Stomach smooth muscle (tissue), 2 donors: Measurements from ENCODE around the gene ST3GAL3.

Experiments
- H3K27ac ChIP-seq: one replicate; pipeline ENCODE4 v1.7.0; 2013; ENCODE audit warnings: mild to moderate bottlenecking, low read length, inconsistent platforms
- H3K27me3 ChIP-seq, 2 donors: one replicate each; pipeline ENCODE4 v1.7.0; 2013; ENCODE audit warnings: low read length in 2 of 2; ENCODE audit not compliant: insufficient read depth in 2 of 2, control insufficient read depth in 1 of 2
- H3K36me3 ChIP-seq, 2 donors: one replicate each; pipeline ENCODE4 v1.7.0; 2013; ENCODE audit warnings: low read length in 2 of 2; ENCODE audit not compliant: control insufficient read depth in 2 of 2, insufficient read depth in 2 of 2
- H3K4me1 ChIP-seq: one replicate; pipeline ENCODE4 v1.7.0; 2013; ENCODE audit warnings: low read length; ENCODE audit not compliant: control insufficient read depth, insufficient read depth
- H3K4me3 ChIP-seq, 2 donors: one replicate each; pipeline ENCODE4 v1.7.0; 2013; ENCODE audit warnings: low read length in 2 of 2
- H3K9ac ChIP-seq, 2 donors: one replicate each; pipeline ENCODE4 v1.7.0; 2013; ENCODE audit warnings: low read length in 2 of 2, mild to moderate bottlenecking in 1 of 2
- H3K9me3 ChIP-seq, 2 donors: one replicate each; pipeline ENCODE4 v1.7.0; 2013; ENCODE audit warnings: low read length in 2 of 2; ENCODE audit not compliant: control insufficient read depth in 2 of 2
- donor health status: healthy.
- donor health status: Pancreatic carcinoma.

ST3GAL3 gene

GRCh38 chr1:43954036-43954435 is 246.7 kb downstream of the ST3GAL3 start:
- peaks cover 5% of the 10 kb centered on the region for H3K4me1 ChIP-seq
- H3K9me3 ChIP-seq = no peaks in the 10 kb centered on the region
- H3K36me3 ChIP-seq = peaks cover 27 to 32% of the 10 kb centered on the region in 2 donors
- H3K9ac ChIP-seq = no peak overlapping the region
- no peaks in the 10 kb centered on the region for H3K27me3 ChIP-seq
- no peak overlapping the region for H3K27ac ChIP-seq
- H3K4me3 ChIP-seq = no peak overlapping the region

DNA sequence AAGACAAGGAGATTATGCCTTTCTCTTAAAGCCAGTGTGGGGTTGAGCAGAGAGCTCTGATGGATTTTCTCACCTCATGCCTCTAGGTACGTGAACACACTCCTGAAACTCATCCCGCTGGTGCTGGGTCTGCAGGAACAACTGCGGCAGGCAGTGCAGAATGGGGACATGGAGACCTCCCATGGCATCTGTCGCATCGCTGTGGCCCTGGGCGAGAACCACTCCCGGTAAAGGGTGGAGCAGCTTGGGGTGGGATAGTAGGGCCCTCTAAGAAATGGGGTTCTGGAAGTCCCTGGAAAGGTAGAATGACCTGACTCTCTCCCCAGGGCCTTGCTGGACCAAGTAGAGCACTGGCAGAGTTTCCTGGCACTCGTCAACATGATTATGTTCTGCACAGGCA is 248.9 kb downstream of the ST3GAL3 start:
- peaks cover 40 to 42% of the 10 kb centered on the region in 2 donors for H3K36me3 ChIP-seq

DNA sequence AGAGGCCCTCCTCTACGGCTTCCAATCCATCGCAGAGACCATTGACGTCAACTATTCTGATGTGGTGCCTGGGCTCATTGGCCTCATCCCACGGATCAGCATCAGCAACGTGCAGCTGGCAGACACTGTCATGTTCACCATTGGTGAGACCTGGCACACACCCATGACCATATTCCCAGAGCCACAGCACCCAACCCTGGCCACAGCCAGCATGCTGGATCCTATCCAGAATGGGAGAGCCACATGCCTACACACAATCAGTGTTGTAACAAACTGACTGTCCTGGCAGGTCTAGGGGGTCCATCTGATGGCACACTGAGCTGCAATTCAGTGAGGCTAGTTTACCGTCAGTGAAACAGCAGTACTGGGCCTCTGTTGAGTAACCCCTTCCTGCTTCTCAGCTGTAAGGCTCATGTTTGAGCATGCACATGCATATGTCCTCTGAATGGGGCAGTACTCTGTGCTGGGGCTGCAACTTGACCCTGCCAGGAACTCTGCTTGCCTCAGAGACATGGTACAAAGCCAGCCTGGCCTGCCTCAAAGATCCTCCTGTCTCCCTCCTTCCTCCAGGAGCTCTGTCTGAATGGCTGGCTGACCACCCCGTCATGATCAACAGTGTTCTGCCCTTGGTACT is 250.2 kb downstream of the ST3GAL3 start:
- no peaks in the 10 kb centered on the region for H3K4me1 ChIP-seq
- H3K4me3 ChIP-seq = no peak overlapping the region
- H3K27ac ChIP-seq = no peak overlapping the region
- H3K9me3 ChIP-seq = no peaks in the 10 kb centered on the region
- no peak overlapping the region for H3K9ac ChIP-seq
- H3K27me3 ChIP-seq = no peaks in the 10 kb centered on the region
- peaks cover 51 to 55% of the 10 kb centered on the region in 2 donors for H3K36me3 ChIP-seq

More for the DNA sequence above, 248.9 kb downstream of the ST3GAL3 start:
- Histone ChIP-seq H3K9me3 (no peaks in the 10 kb centered on the region), H3K27ac (no peak overlapping the region), H3K27me3 (no peaks in the 10 kb centered on the region), H3K9ac (no peak overlapping the region), H3K4me3 (no peak overlapping the region), H3K4me1 (peaks cover 3% of the 10 kb centered on the region)

GRCh38 chr1:43958351-43959255 is 251.3 kb downstream of the ST3GAL3 start:
- Histone ChIP-seq H3K27ac (no peak overlapping the region), H3K36me3 (peaks cover 59 to 62% of the 10 kb centered on the region in 2 donors)

GRCh38 chr1:43960798-43961197 is 253.5 kb downstream of the ST3GAL3 start:
- H3K27ac ChIP-seq = no peak overlapping the region
- H3K9me3 ChIP-seq = no peaks in the 10 kb centered on the region
- H3K4me1 ChIP-seq = no peaks in the 10 kb centered on the region
- H3K9ac ChIP-seq = no peak overlapping the region
- peaks cover 65 to 67% of the 10 kb centered on the region in 2 donors for H3K36me3 ChIP-seq
- no peak overlapping the region for H3K4me3 ChIP-seq
- H3K27me3 ChIP-seq = no peaks in the 10 kb centered on the region

More at GRCh38 chr1:43958351-43959255, 251.3 kb downstream of the ST3GAL3 start:
- Histone ChIP-seq H3K27me3 (no peaks in the 10 kb centered on the region), H3K9me3 (no peaks in the 10 kb centered on the region), H3K4me3 (no peak overlapping the region), H3K9ac (no peak overlapping the region), H3K4me1 (no peaks in the 10 kb centered on the region)

DNA sequence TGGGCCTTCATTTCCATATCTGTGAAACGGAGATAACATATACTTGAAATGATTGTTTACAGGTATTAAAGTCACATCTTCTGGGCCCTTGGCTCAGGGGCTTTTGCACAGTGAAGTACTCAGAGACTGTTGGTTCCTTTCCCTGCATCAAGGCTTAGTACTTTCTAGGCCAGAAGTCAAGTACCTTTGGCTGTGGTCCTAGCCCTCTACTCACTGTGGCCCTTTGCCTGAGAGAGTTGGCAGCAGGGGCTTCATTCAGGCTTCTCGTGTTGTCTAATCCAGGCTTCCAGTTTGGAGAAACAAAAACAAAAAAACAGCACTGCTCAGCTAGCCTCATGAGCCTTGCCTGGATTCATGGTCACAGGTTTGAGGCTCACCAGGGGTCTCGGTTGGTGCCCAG is 254.4 kb downstream of the ST3GAL3 start:
- Histone ChIP-seq H3K4me3 (no peak overlapping the region), H3K27me3 (no peaks in the 10 kb centered on the region), H3K36me3 (peaks cover 59 to 69% of the 10 kb centered on the region in 2 donors), H3K4me1 (no peaks in the 10 kb centered on the region), H3K9ac (no peak overlapping the region), H3K27ac (no peak overlapping the region), H3K9me3 (no peaks in the 10 kb centered on the region)

GRCh38 chr1:43962324-43962723 is 255.0 kb downstream of the ST3GAL3 start:
- Histone ChIP-seq H3K4me1 (no peaks in the 10 kb centered on the region), H3K9ac (no peak overlapping the region), H3K27me3 (no peaks in the 10 kb centered on the region), H3K27ac (no peak overlapping the region), H3K36me3 (peaks cover 54 to 69% of the 10 kb centered on the region in 2 donors), H3K4me3 (no peak overlapping the region), H3K9me3 (no peaks in the 10 kb centered on the region)

GRCh38 chr1:43963006-43963405 is 255.7 kb downstream of the ST3GAL3 start:
- no peak overlapping the region for H3K4me3 ChIP-seq
- H3K36me3 ChIP-seq = peaks cover 50 to 64% of the 10 kb centered on the region in 2 donors
- H3K9me3 ChIP-seq = no peaks in the 10 kb centered on the region
- H3K4me1 ChIP-seq = no peaks in the 10 kb centered on the region
- no peaks in the 10 kb centered on the region for H3K27me3 ChIP-seq
- no peak overlapping the region for H3K9ac ChIP-seq
- no peak overlapping the region for H3K27ac ChIP-seq

DNA sequence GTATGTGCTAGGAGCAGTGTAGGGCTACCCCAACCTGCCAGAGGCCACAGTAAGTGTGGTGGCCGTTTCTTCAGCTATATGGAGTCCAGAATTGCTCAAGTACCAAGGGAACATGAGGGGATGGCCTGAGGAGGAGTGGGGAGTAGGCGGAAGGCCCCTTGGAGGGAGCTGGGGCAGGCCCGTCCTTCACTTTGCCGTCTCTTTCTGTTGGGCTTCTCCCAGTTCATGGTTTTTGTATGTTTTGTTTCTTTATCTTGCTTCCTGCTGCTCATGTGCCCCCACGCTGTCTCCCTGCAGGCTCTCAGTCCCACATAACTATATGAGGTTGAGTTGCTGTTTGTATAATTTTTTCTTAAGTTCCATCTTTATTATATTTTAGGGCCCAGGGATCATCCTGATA is 256.6 kb downstream of the ST3GAL3 start:
- H3K27me3 ChIP-seq = no peaks in the 10 kb centered on the region
- H3K36me3 ChIP-seq = peaks cover 41 to 55% of the 10 kb centered on the region in 2 donors
- H3K27ac ChIP-seq = no peak overlapping the region
- H3K4me1 ChIP-seq = no peaks in the 10 kb centered on the region
- H3K9me3 ChIP-seq = no peaks in the 10 kb centered on the region
- no peak overlapping the region for H3K4me3 ChIP-seq
- no peak overlapping the region for H3K9ac ChIP-seq

GRCh38 chr1:43965316-43965715 is 258.0 kb downstream of the ST3GAL3 start:
- Histone ChIP-seq H3K27ac (no peak overlapping the region), H3K27me3 (no peaks in the 10 kb centered on the region), H3K4me1 (peaks cover 4% of the 10 kb centered on the region), H3K4me3 (no peak overlapping the region), H3K9me3 (no peaks in the 10 kb centered on the region), H3K9ac (no peak overlapping the region), H3K36me3 (peaks cover 32 to 44% of the 10 kb centered on the region in 2 donors)
